Hepatocyte (in vitro differentiated cells): ENCODE data around the gene ATP13A3. TPM values are rescaled to one million over a fixed set of nuclear protein-coding genes. Genes with fewer than 3 reads are reported as not detected.

Experiments
- DNase-seq: peaks from one replicate; pipeline ENCODE4 v3.0.0-alpha.2; 2016; ENCODE audit warnings: low spot score
- H2AFZ ChIP-seq: fragments of 200-600 bp; sonication (generic); 2 replicates; pipeline ENCODE4 v1.6.0; 2016; ENCODE audit warnings: antibody characterized with exemption, mild to moderate bottlenecking
- H3K27ac ChIP-seq: fragments of 200-600 bp; sonication (generic); 2 replicates; pipeline ENCODE4 v1.5.1; 2016; ENCODE audit warnings: mild to moderate bottlenecking
- H3K27me3 ChIP-seq: fragments of 200-600 bp; sonication (generic); 2 replicates; pipeline ENCODE4 v1.6.1; 2016
- H3K36me3 ChIP-seq: fragments of 200-600 bp; sonication (generic); replicated peaks from 2 replicates; pipeline ENCODE4 v1.5.1; 2016; ENCODE audit warnings: low read depth; ENCODE audit not compliant: insufficient read depth
- H3K4me1 ChIP-seq: fragments of 200-600 bp; sonication (generic); 2 replicates; pipeline ENCODE4 v1.5.1; 2016; ENCODE audit warnings: mild to moderate bottlenecking, moderate library complexity; ENCODE audit not compliant: insufficient read depth
- H3K4me2 ChIP-seq: fragments of 200-600 bp; sonication (generic); 2 replicates; pipeline ENCODE4 v1.6.0; 2016
- H3K4me3 ChIP-seq: fragments of 200-600 bp; sonication (generic); 2 replicates; pipeline ENCODE4 v1.5.1; 2016; ENCODE audit warnings: mild to moderate bottlenecking
- H3K79me2 ChIP-seq: fragments of 200-600 bp; sonication (generic); 2 replicates; pipeline ENCODE4 v1.6.0; 2017; ENCODE audit warnings: mild to moderate bottlenecking
- H3K9me2 ChIP-seq: fragments of 200-600 bp; sonication (generic); replicated peaks from 2 replicates; pipeline ENCODE4 v1.6.0; 2017; ENCODE audit warnings: mild to moderate bottlenecking; ENCODE audit not compliant: insufficient read depth
- H3K9me3 ChIP-seq: fragments of 200-600 bp; sonication (generic); 2 replicates; pipeline ENCODE4 v1.5.1; 2016; ENCODE audit warnings: low read depth, mild to moderate bottlenecking
- H4K20me1 ChIP-seq: fragments of 200-600 bp; sonication (generic); 2 replicates; pipeline ENCODE4 v1.6.0; 2016; ENCODE audit warnings: mild to moderate bottlenecking; ENCODE audit not compliant: insufficient read depth, poor library complexity, severe bottlenecking
- EZH2 ChIP-seq: fragments of 200-600 bp; sonication (generic); IDR thresholded peaks from 2 replicates; pipeline ENCODE4 v1.6.1; 2016; ENCODE audit warnings: antibody characterized with exemption, mild to moderate bottlenecking, borderline replicate concordance
- EZH2phosphoT487 ChIP-seq: fragments of 200-600 bp; sonication (generic); IDR thresholded peaks from one replicate; pipeline ENCODE4 v1.6.1; 2018; ENCODE audit warnings: antibody characterized with exemption, mild to moderate bottlenecking, low read depth, moderate library complexity; ENCODE audit not compliant: unreplicated experiment, severe bottlenecking
- WGBS: methylation state at CpG from one replicate; pipeline ENCODE4 v1.1.6; 2016; ENCODE audit warnings: low lambda C conversion rate; ENCODE audit errors: missing lambda C conversion rate; 5-methylcytosine and 5-hydroxymethylcytosine counted together
- polyA plus RNA-seq: library from polyadenylated mRNA; unstranded; fragments of >200 nt; fragmentation: Nextera tagmentation; extraction: Ambion mirVana; gene quantifications from 2 replicates; pipeline ENCODE4 v1.2.1, GENCODE V29; 2016
- total RNA-seq: library from RNA; depleted of rRNA; stranded (reverse); fragments of >200 nt; gene quantifications from 2 replicates; pipeline ENCODE4 v1.2.3, GENCODE V29; 2014
- TF ChIP-seq, protein P1 (sequence below): fragments of 200-600 bp; sonication (generic); IDR thresholded peaks from 2 replicates; pipeline ENCODE4 v1.5.1; 2016; ENCODE audit warnings: antibody characterized with exemption, mild to moderate bottlenecking; ENCODE audit not compliant: poor library complexity

Gene ATP13A3
- total and polyA plus RNA-seq, 2 experiments from 2014 or later: 18.3 to 131 TPM

DNA sequence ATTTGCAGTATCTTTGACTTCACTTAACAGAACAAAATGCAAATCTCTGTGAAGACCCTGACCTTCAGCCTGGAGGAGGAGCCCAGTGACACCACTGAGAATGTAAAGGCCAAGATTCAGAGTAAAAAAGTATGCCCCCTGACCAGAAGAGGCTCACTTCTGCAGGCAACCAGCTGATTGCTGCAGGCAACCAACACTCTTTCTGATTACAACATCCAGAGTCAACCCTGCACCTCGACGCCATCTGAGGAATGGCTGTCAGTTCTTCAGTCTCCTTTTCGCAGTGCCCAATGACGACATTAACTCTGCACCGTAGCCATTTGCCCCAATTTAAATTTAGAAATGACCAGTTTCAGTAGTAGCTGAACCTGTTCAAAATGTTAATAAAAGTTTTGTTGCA, 14.9 kb downstream of the ATP13A3 start:
- Histone ChIP-seq H3K27ac (no peak overlapping the region), H3K36me3 (no peaks in the 10 kb centered on the region), H3K4me2 (no peak overlapping the region), H3K27me3 (no peaks in the 10 kb centered on the region), H4K20me1 (peaks cover 23% of the 10 kb centered on the region), H3K4me1 (peaks cover 5% of the 10 kb centered on the region), H3K79me2 (peaks cover 96% of the 10 kb centered on the region), H3K9me2 (no peaks in the 10 kb centered on the region), H2AFZ (no peak overlapping the region), H3K9me3 (no peaks in the 10 kb centered on the region), H3K4me3 (no peak overlapping the region)
- DNase-seq: no peak
- TF ChIP-seq, protein P1, sequence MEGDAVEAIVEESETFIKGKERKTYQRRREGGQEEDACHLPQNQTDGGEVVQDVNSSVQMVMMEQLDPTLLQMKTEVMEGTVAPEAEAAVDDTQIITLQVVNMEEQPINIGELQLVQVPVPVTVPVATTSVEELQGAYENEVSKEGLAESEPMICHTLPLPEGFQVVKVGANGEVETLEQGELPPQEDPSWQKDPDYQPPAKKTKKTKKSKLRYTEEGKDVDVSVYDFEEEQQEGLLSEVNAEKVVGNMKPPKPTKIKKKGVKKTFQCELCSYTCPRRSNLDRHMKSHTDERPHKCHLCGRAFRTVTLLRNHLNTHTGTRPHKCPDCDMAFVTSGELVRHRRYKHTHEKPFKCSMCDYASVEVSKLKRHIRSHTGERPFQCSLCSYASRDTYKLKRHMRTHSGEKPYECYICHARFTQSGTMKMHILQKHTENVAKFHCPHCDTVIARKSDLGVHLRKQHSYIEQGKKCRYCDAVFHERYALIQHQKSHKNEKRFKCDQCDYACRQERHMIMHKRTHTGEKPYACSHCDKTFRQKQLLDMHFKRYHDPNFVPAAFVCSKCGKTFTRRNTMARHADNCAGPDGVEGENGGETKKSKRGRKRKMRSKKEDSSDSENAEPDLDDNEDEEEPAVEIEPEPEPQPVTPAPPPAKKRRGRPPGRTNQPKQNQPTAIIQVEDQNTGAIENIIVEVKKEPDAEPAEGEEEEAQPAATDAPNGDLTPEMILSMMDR: no peak
- TF ChIP-seq EZH2: no peak
- no peak for TF ChIP-seq EZH2phosphoT487
- 62% methylated on average over 5 of the region's 5 CpGs for WGBS

DNA sequence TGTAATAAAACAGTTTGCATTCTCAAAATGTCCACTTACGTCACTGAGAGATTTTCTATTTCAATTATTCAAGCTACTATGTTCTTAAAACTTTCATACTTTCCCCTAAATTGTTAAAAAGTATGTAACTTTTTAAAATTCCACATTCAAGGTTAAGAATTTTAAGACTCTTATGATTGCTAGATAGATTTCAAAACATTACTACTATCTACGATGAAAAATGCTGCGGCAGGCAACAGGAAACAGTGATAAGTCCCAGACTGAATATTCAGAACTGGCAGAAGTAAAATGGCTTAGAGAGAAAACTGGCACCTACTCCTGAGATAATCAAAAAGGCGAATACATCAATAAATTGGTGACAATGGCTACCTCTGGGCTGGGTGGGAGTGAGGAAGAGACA, 16.2 kb downstream of the ATP13A3 start:
- Histone ChIP-seq H3K27me3 (no peaks in the 10 kb centered on the region), H3K79me2 (peaks cover 97% of the 10 kb centered on the region), H2AFZ (no peak overlapping the region), H3K9me2 (no peaks in the 10 kb centered on the region), H3K4me3 (no peak overlapping the region), H3K27ac (no peak overlapping the region), H3K36me3 (no peaks in the 10 kb centered on the region), H3K4me2 (no peak overlapping the region), H3K4me1 (no peaks in the 10 kb centered on the region), H4K20me1 (peaks cover 22% of the 10 kb centered on the region), H3K9me3 (no peaks in the 10 kb centered on the region)
- no peak for DNase-seq
- TF ChIP-seq, protein P1: no peak
- TF ChIP-seq EZH2phosphoT487: no peak
- TF ChIP-seq EZH2: no peak
- WGBS: 86% methylated on average over 4 of the region's 4 CpGs

DNA sequence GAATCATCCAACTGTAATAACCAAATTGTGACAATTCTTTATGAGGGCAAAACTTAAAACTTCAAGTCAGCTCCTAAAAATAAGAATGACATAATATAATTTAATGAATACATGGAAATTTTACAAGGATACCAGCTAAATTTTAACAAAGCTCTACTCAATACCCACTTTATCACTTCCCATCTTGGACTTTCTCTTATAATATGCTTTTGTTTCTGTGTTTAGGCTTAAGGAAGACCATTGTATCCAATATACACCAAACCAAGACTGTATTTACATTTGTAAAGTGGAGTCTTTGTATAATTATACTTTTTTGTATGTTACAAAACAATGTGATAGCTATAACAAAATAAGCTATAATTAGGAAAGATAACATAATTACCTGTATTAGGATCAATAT, 16.8 kb downstream of the ATP13A3 start:
- peaks cover 20% of the 10 kb centered on the region for H4K20me1 ChIP-seq
- H3K4me1 ChIP-seq: no peaks in the 10 kb centered on the region
- no peak overlapping the region for H3K27ac ChIP-seq
- no peaks in the 10 kb centered on the region for H3K9me2 ChIP-seq
- DNase-seq: no peak
- no peaks in the 10 kb centered on the region for H3K27me3 ChIP-seq
- no peak overlapping the region for H2AFZ ChIP-seq
- TF ChIP-seq EZH2 (no peak), EZH2phosphoT487 (no peak)
- TF ChIP-seq, protein P1: no peak
- H3K4me3 ChIP-seq: no peak overlapping the region
- H3K9me3 ChIP-seq: no peaks in the 10 kb centered on the region
- H3K36me3 ChIP-seq: no peaks in the 10 kb centered on the region
- peaks cover 97% of the 10 kb centered on the region for H3K79me2 ChIP-seq
- no peak overlapping the region for H3K4me2 ChIP-seq

DNA sequence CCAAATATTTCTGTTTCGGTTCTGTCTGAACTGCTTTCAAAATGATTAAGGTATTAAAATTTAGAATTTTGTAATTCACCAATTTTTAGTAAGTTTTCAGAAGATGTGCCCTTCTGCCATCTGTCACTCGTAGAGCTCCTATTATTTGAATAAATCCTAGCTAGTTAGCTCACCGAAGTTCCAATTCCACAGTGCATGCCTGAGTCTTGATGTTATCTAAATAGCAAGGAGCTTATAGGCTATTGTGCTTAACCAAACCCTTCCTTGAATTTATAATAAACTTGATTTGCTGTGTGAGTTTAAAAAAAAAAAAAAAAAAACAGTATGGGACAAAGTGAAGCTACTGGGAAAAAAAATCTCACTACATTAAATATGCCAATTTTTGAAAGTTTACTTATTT, 18.7 kb downstream of the ATP13A3 start:
- H3K4me3 ChIP-seq: no peak overlapping the region

More for the DNA sequence above, 18.7 kb downstream of the ATP13A3 start:
- Histone ChIP-seq H3K27me3 (no peaks in the 10 kb centered on the region), H3K36me3 (no peaks in the 10 kb centered on the region), H3K9me3 (no peaks in the 10 kb centered on the region), H3K27ac (no peak overlapping the region), H3K9me2 (no peaks in the 10 kb centered on the region), H3K79me2 (peaks cover 97% of the 10 kb centered on the region), H3K4me2 (no peak overlapping the region), H3K4me1 (no peaks in the 10 kb centered on the region), H4K20me1 (peaks cover 19% of the 10 kb centered on the region), H2AFZ (no peak overlapping the region)
- WGBS: 76% methylated on average over 3 of the region's 3 CpGs
- TF ChIP-seq, protein P1: no peak
- no peak for TF ChIP-seq EZH2phosphoT487
- no peak for TF ChIP-seq EZH2
- no peak for DNase-seq
